ENCODE results near the gene CCDC80.

Gene CCDC80

GRCh38 chr3:112656043-112656442 lies 15.1 kb upstream of the CCDC80 start:
- DNase-seq, result no peak

- DNase-seq, result no peak
These were observed 14.0 kb upstream of the CCDC80 start for GRCh38 chr3:112654979-112655378.

- no peak for DNase-seq
These were observed 13.5 kb upstream of the CCDC80 start for GRCh38 chr3:112654492-112654891.

GRCh38 chr3:112653881-112654300 lies 12.9 kb upstream of the CCDC80 start:
- DNase-seq, result no peak

GRCh38 chr3:112653209-112653871 lies 12.4 kb upstream of the CCDC80 start:
- no peak for DNase-seq

GRCh38 chr3:112651516-112651915 lies 10.6 kb upstream of the CCDC80 start:
- no peak for DNase-seq

GRCh38 chr3:112651071-112651470 lies 10.1 kb upstream of the CCDC80 start:
- DNase-seq, result no peak

- DNase-seq, result no peak
These were observed 9.5 kb upstream of the CCDC80 start for GRCh38 chr3:112650482-112650881.

GRCh38 chr3:112649478-112649735 lies 8.5 kb upstream of the CCDC80 start:
- DNase-seq, result no peak

GRCh38 chr3:112647122-112647521 lies 6.2 kb upstream of the CCDC80 start:
- DNase-seq, result no peak

- DNase-seq, result no peak
These were observed 5.7 kb upstream of the CCDC80 start for GRCh38 chr3:112646623-112647022.

- no peak for DNase-seq
These were observed 3.5 kb upstream of the CCDC80 start for GRCh38 chr3:112644453-112644852.

- DNase-seq, result no peak
These were observed 2.8 kb upstream of the CCDC80 start for GRCh38 chr3:112643621-112644240.

GRCh38 chr3:112642912-112643506 lies 2.1 kb upstream of the CCDC80 start:
- peak; percentile 37 for DNase-seq

GRCh38 chr3:112640276-112640929 lies 540 bp downstream of the CCDC80 start:
- no peak for DNase-seq

GRCh38 chr3:112639455-112640225 lies 1.3 kb downstream of the CCDC80 start:
- no peak for DNase-seq

GRCh38 chr3:112638327-112639020 lies 2.5 kb downstream of the CCDC80 start:
- DNase-seq, result no peak

GRCh38 chr3:112637700-112638099 lies 3.2 kb downstream of the CCDC80 start:
- no peak for DNase-seq

- no peak for DNase-seq
These were observed 5.3 kb downstream of the CCDC80 start for GRCh38 chr3:112635674-112636073.

GRCh38 chr3:112634786-112635541 lies 6.0 kb downstream of the CCDC80 start:
- no peak for DNase-seq

GRCh38 chr3:112633757-112634156 lies 7.2 kb downstream of the CCDC80 start:
- DNase-seq, result no peak

- no peak for DNase-seq
These were observed 7.8 kb downstream of the CCDC80 start for GRCh38 chr3:112633191-112633590.
